Ascending aorta (tissue), 2 donors: ENCODE data around the gene CNOT6. TPM values are rescaled to one million over a fixed set of nuclear protein-coding genes. Genes with fewer than 3 reads are reported as not detected.
"Not testable (repeated sequence)": the region's sequence is repeated elsewhere in the genome, so short reads cannot be mapped to it uniquely, and the experiment has no call there.

Experiments used
- DNase-seq, 2 donors: peaks; one replicate each; pipeline ENCODE4 v3.0.0-alpha.2; 2019; ENCODE audit warnings: low spot score in 2 of 2
- H3K27ac ChIP-seq, 2 donors: fragments of 200-600 bp; sonication (generic); one replicate each; pipeline ENCODE4 v1.5.1; 2016 to 2017; ENCODE audit warnings: mild to moderate bottlenecking in 1 of 2
- H3K27me3 ChIP-seq: fragments of 200-600 bp; sonication (generic); one replicate; pipeline ENCODE4 v1.5.1; 2017
- H3K36me3 ChIP-seq, 2 donors: fragments of 200-600 bp; sonication (generic); one replicate each; pipeline ENCODE4 v1.5.1; 2016
- H3K4me1 ChIP-seq, 2 donors: fragments of 200-600 bp; sonication (generic); one replicate each; pipeline ENCODE4 v1.5.1; 2016 to 2017; ENCODE audit warnings: mild to moderate bottlenecking in 1 of 2
- H3K4me3 ChIP-seq, 2 donors: fragments of 200-600 bp; sonication (generic); one replicate each; pipeline ENCODE4 v1.5.1; 2016 to 2017; ENCODE audit warnings: mild to moderate bottlenecking in 1 of 2
- H3K9me3 ChIP-seq, 2 donors: fragments of 200-600 bp; sonication (generic); one replicate each; pipeline ENCODE4 v1.5.1; 2016
- CTCF ChIP-seq, 3 experiments: fragments of 200-600 bp in 2 of 3; fragments of 450-650 bp in 1 of 3; sonication (generic) in 2 of 3; IDR thresholded peaks; one replicate each; pipeline ENCODE4 v1.5.1; 2016 to 2019; ENCODE audit warnings: antibody characterized with exemption in 3 of 3, mild to moderate bottlenecking in 1 of 3, moderate library complexity in 1 of 3
- intact Hi-C: fragments of 100-400 bp; cut with DNase I; formaldehyde crosslinking; loops from one replicate; pipeline ENCODE4 v1.15.1; 2023
- total RNA-seq: library from RNA; depleted of rRNA; stranded (reverse); fragments of >200 nt; gene quantifications from one replicate; pipeline ENCODE4 v1.1.0, GENCODE V29; 2016

CNOT6 gene
- total RNA-seq: 12.0 TPM

DNA sequence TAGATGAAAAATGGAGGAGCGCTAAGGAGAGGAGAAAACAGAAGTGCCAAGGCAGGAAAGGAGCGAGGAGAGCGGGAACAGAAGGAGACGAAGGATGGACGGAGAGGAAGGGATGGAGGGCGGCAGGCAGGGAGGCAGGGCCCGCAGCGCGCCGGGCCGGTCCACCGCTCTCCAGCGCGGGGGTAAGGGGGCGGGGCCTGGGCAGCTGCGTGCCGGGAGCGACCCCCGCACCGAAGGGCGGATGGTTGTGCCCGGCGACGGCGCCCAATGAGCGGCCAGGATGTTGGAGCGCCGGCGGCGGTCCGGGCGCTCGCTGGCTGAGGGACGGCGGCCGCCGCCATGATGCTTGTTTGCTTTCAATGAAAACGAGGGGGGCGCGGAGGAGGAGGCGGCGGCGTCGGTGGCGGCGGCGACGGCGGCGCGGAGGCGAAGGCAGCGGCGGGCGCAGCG lies at the start of gene CNOT6:
CNOT6 (plus strand) TSS at position 320 of the 450 bp plus-strand sequence. CDS start 34,898 bp downstream, outside the sequence.
- intact Hi-C loops: loop anchor here (1.0 to 10.0 kb wide), 4 partner anchors 141 to 939 kb away; partner anchors contain the start of genes GFPT2, RACK1 and RUFY1
- H3K4me1 ChIP-seq: peaks cover 4 to 15% of the 10 kb centered on the region in 2 donors
- DNase-seq: peak; percentile 68 to 94
- TF ChIP-seq CTCF (IDR thresholded peaks at IDR 0.05): no peak
- H3K36me3 ChIP-seq: no peaks in the 10 kb centered on the region
- peak within 1 kb of the TSS; percentile 94 to 95 for H3K4me3 ChIP-seq
- H3K27ac ChIP-seq: peak within 1 kb of the TSS; percentile 84 to 98
- H3K9me3 ChIP-seq: no peaks in the 10 kb centered on the region
- no peaks in the 10 kb centered on the region for H3K27me3 ChIP-seq

DNA sequence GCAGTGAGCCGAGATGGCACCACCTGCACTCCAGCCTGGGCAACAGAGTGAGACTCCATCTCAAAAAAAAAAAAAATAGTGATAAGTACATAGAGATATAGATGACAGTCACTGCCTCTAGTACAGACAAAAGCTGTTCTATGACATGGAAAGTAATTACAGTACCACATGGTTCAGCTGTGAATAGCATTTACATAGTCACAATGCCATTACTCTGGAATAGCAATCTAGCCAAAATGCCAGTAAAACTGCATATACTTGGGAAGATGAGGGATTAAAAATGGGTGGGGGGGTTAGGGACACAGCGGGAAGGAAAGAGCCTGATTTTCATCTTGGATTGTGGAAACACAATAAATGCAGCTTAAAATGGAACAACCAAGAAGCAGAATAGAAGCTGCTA lies 39.4 kb upstream of the CNOT6 start:
- no peak overlapping the region for H3K27ac ChIP-seq
- TF ChIP-seq CTCF (IDR thresholded peaks at IDR 0.05): no peak
- H3K27me3 ChIP-seq: no peaks in the 10 kb centered on the region
- H3K36me3 ChIP-seq: no peaks in the 10 kb centered on the region
- H3K4me1 ChIP-seq: no peaks in the 10 kb centered on the region
- H3K9me3 ChIP-seq: no peaks in the 10 kb centered on the region
- DNase-seq: no peak
- intact Hi-C loops: no loop called here
- no peak overlapping the region for H3K4me3 ChIP-seq

GRCh38 chr5:180455872-180456271 lies 38.3 kb upstream of the CNOT6 start:
- H3K36me3 ChIP-seq: no peaks in the 10 kb centered on the region
- TF ChIP-seq CTCF (IDR thresholded peaks at IDR 0.05): no peak
- no peaks in the 10 kb centered on the region for H3K9me3 ChIP-seq
- no peaks in the 10 kb centered on the region for H3K27me3 ChIP-seq
- intact Hi-C loops: no loop called here
- H3K4me1 ChIP-seq: no peaks in the 10 kb centered on the region
- peak in 1 of 2 donors; percentile 18 for DNase-seq
- no peak overlapping the region for H3K27ac ChIP-seq
- H3K4me3 ChIP-seq: no peak overlapping the region

DNA sequence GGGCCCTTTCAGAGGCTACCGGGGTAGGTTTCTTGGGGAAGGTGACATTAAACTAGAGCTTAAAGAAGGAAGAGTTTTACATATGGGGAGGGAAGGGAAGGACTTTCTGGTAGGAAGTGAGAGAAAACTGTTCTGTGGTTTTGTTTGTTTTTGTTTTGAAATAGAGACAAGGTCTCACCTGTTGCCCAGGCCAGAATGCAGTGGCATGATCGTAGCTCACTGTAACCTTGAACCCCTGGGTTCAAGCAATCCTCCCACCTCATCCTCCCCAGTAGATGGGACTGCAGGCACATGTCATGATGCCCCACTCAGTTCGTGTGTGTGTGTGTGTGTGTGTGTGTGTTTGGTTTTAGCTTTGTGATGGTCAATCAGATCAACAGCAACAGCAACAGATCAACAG lies 37.4 kb upstream of the CNOT6 start:
- Histone ChIP-seq H3K27me3 (no peaks in the 10 kb centered on the region), H3K4me3 (no peak overlapping the region), H3K9me3 (no peaks in the 10 kb centered on the region), H3K4me1 (no peaks in the 10 kb centered on the region), H3K27ac (no peak overlapping the region), H3K36me3 (no peaks in the 10 kb centered on the region)
- no peak for DNase-seq
- intact Hi-C loops: no loop called here
- no peak for TF ChIP-seq CTCF (IDR thresholded peaks at IDR 0.05)

GRCh38 chr5:180458852-180459673 lies 35.1 kb upstream of the CNOT6 start:
- H3K9me3 ChIP-seq, DNase-seq, intact Hi-C loops, H3K4me3 ChIP-seq, H3K4me1 ChIP-seq, H3K36me3 ChIP-seq, H3K27ac ChIP-seq, H3K27me3 ChIP-seq: not testable (repeated sequence)

DNA sequence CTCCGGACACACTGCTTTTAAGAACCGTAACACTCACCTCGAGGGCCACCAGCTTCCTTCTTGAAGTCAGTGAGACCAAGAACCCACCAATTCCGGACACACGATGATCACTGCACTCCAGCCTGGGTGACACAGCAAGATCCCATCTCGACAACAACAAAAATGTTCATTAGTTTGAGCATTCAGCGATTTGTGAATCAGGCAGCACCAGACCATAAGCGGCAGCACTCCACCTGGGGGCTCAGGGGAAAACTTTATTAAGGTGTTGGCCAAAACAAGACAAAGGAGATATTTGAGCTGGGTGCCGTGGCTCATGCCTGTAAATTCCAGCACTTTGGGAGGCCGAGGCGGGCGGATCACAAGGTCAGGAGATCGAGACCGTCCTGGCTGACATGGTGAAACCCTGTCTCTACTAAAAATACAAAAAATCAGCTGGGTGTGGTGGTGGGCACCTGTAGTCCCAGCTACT lies 34.5 kb upstream of the CNOT6 start:
- H3K9me3 ChIP-seq, H3K36me3 ChIP-seq, H3K27ac ChIP-seq, intact Hi-C loops, DNase-seq, H3K4me3 ChIP-seq, H3K4me1 ChIP-seq, H3K27me3 ChIP-seq: not testable (repeated sequence)
